KMS-11 (cell line): ENCODE results near the gene PGGT1B.

Source experiments
- H2AFZ ChIP-seq: fragments of 200-600 bp; sonication (generic); 2 replicates; pipeline ENCODE4 v1.6.1; 2016; ENCODE audit warnings: antibody characterized with exemption, mixed run types, low read depth
- H3K27ac ChIP-seq: fragments of 200-600 bp; sonication (generic); 2 replicates; pipeline ENCODE4 v1.6.1; 2016; ENCODE audit warnings: mild to moderate bottlenecking, mixed run types
- H3K27me3 ChIP-seq: fragments of 200-600 bp; sonication (generic); 2 replicates; pipeline ENCODE4 v1.6.1; 2017; ENCODE audit warnings: mild to moderate bottlenecking, low read depth, mixed run types, moderate library complexity; ENCODE audit not compliant: insufficient read depth
- H3K36me3 ChIP-seq: fragments of 200-600 bp; sonication (generic); 2 replicates; pipeline ENCODE4 v1.6.1; 2017; ENCODE audit warnings: mild to moderate bottlenecking, mixed run types; ENCODE audit not compliant: insufficient read depth
- H3K4me1 ChIP-seq: fragments of 200-600 bp; sonication (generic); 2 replicates; pipeline ENCODE4 v1.6.1; 2016; ENCODE audit warnings: mild to moderate bottlenecking, low read depth, mixed run types; ENCODE audit not compliant: poor library complexity, severe bottlenecking
- H3K4me2 ChIP-seq: fragments of 200-600 bp; sonication (generic); 2 replicates; pipeline ENCODE4 v1.7.0; 2016; ENCODE audit warnings: mild to moderate bottlenecking, mixed run types
- H3K4me3 ChIP-seq: fragments of 200-600 bp; sonication (generic); IDR thresholded peaks from 2 replicates; pipeline ENCODE4 v1.6.1; 2017; ENCODE audit warnings: low read depth, low read length, mixed read lengths; ENCODE audit not compliant: insufficient read depth
- H3K79me2 ChIP-seq: fragments of 200-600 bp; sonication (generic); 2 replicates; pipeline ENCODE4 v1.6.1; 2016; ENCODE audit warnings: low read depth, mixed run types; ENCODE audit not compliant: insufficient read depth
- H3K9ac ChIP-seq: fragments of 200-600 bp; sonication (generic); 2 replicates; pipeline ENCODE4 v1.6.1; 2016; ENCODE audit warnings: mild to moderate bottlenecking, mixed run types
- H4K20me1 ChIP-seq: fragments of 200-600 bp; sonication (generic); 2 replicates; pipeline ENCODE4 v1.6.1; 2016; ENCODE audit warnings: mild to moderate bottlenecking, mixed run types; ENCODE audit not compliant: insufficient read depth
- CTCF ChIP-seq: fragments of 200-600 bp; sonication (generic); conservative IDR thresholded peaks from 2 replicates; pipeline ENCODE4 v1.6.1; 2017; ENCODE audit warnings: low read depth, mild to moderate bottlenecking, antibody characterized with exemption, low read length, moderate library complexity, mixed read lengths

The PGGT1B gene

GRCh38 chr5:115184770-115185169, 77.9 kb downstream of the PGGT1B start:
- TF ChIP-seq CTCF = no peak
- H3K4me1 ChIP-seq = no peaks in the 10 kb centered on the region
- no peak overlapping the region for H2AFZ ChIP-seq
- no peak overlapping the region for H3K27ac ChIP-seq
- no peaks in the 10 kb centered on the region for H3K36me3 ChIP-seq
- no peaks in the 10 kb centered on the region; the same call in 1 of the 2 replicates for H3K27me3 ChIP-seq
- H3K4me2 ChIP-seq = no peak overlapping the region
- H3K9ac ChIP-seq = no peak overlapping the region
- H3K79me2 ChIP-seq = no peaks in the 10 kb centered on the region
- no peaks in the 10 kb centered on the region for H4K20me1 ChIP-seq
- H3K4me3 ChIP-seq = no peak overlapping the region

GRCh38 chr5:115181757-115182156, 80.9 kb downstream of the PGGT1B start:
- Histone ChIP-seq H3K9ac (no peak overlapping the region), H3K4me3 (no peak overlapping the region), H2AFZ (no peak overlapping the region), H3K27me3 (no peaks in the 10 kb centered on the region; the same call in 1 of the 2 replicates), H3K79me2 (no peaks in the 10 kb centered on the region), H3K36me3 (no peaks in the 10 kb centered on the region), H3K4me1 (no peaks in the 10 kb centered on the region), H3K4me2 (no peak overlapping the region), H3K27ac (no peak overlapping the region), H4K20me1 (no peaks in the 10 kb centered on the region)
- no peak for TF ChIP-seq CTCF

GRCh38 chr5:115180165-115180709, 82.4 kb downstream of the PGGT1B start:
- no peak overlapping the region for H3K9ac ChIP-seq
- H3K4me2 ChIP-seq = no peak overlapping the region; the same call in 1 of the 2 replicates
- H3K27me3 ChIP-seq = no peaks in the 10 kb centered on the region; the same call in 1 of the 2 replicates
- H3K4me1 ChIP-seq = no peaks in the 10 kb centered on the region
- no peak for TF ChIP-seq CTCF
- no peaks in the 10 kb centered on the region for H3K79me2 ChIP-seq
- no peak overlapping the region for H3K27ac ChIP-seq
- no peaks in the 10 kb centered on the region for H4K20me1 ChIP-seq
- H2AFZ ChIP-seq = peak overlapping the region; percentile 66; the same call in 1 of the 2 replicates
- no peaks in the 10 kb centered on the region for H3K36me3 ChIP-seq
- no peak overlapping the region for H3K4me3 ChIP-seq

GRCh38 chr5:115179394-115180164, 83.1 kb downstream of the PGGT1B start:
- H3K36me3 ChIP-seq = no peaks in the 10 kb centered on the region
- no peak overlapping the region; the same call in 1 of the 2 replicates for H3K4me2 ChIP-seq
- no peaks in the 10 kb centered on the region for H3K4me1 ChIP-seq
- H2AFZ ChIP-seq = peak overlapping the region; percentile 66; the same call in 1 of the 2 replicates
- no peak for TF ChIP-seq CTCF
- H3K27me3 ChIP-seq = no peaks in the 10 kb centered on the region; the same call in 1 of the 2 replicates
- no peaks in the 10 kb centered on the region for H4K20me1 ChIP-seq
- H3K27ac ChIP-seq = no peak overlapping the region
- H3K79me2 ChIP-seq = no peaks in the 10 kb centered on the region
- H3K4me3 ChIP-seq = no peak overlapping the region
- no peak overlapping the region for H3K9ac ChIP-seq
